Spinal cord (tissue), 10 donors: ENCODE measurements around the gene GMPR. TPM values are rescaled to one million over a fixed set of nuclear protein-coding genes. Genes with fewer than 3 reads are reported as not detected.
"Not testable (repeated sequence)": the region's sequence is repeated elsewhere in the genome, so short reads cannot be mapped to it uniquely, and the experiment has no call there.

ENCODE experiments used
- DNase-seq, 6 donors: peaks; one replicate each; pipeline versions ENCODE4 v3.0.0 to v3.0.0-alpha.2; 2013 to 2015; ENCODE audit warnings: low spot score in 6 of 6, low read depth in 4 of 6
- H3K27ac ChIP-seq: one replicate; pipeline ENCODE4 v1.5.1; 2013; ENCODE audit warnings: low read depth, low read length, control low read depth
- H3K27me3 ChIP-seq: one replicate; pipeline ENCODE4 v1.6.1; 2013; ENCODE audit warnings: low read length; ENCODE audit not compliant: control insufficient read depth, insufficient read depth
- H3K36me3 ChIP-seq: one replicate; pipeline ENCODE4 v1.6.1; 2013; ENCODE audit warnings: low read length; ENCODE audit not compliant: control insufficient read depth, insufficient read depth
- H3K4me1 ChIP-seq: one replicate; pipeline ENCODE4 v1.6.1; 2013; ENCODE audit warnings: low read length; ENCODE audit not compliant: control insufficient read depth, insufficient read depth
- H3K4me3 ChIP-seq: one replicate; pipeline ENCODE4 v1.5.1; 2013; ENCODE audit warnings: low read depth, low read length, control low read depth
- H3K9me3 ChIP-seq: one replicate; pipeline ENCODE4 v1.6.1; 2013; ENCODE audit warnings: low read length; ENCODE audit not compliant: control insufficient read depth, insufficient read depth
- WGBS: methylation state at CpG from one replicate; pipeline ENCODE4 v1.1.5; 2013; ENCODE audit warnings: missing lambda C conversion rate; ENCODE audit not compliant: insufficient coverage; 5-methylcytosine and 5-hydroxymethylcytosine counted together
- polyA plus RNA-seq, 2 donors: library from polyadenylated mRNA; unstranded; fragments of 120-200 nt; gene quantifications; one replicate each; pipeline ENCODE4 v1.2.1, GENCODE V29; 2013; ENCODE audit not compliant: insufficient read length in 2 of 2
- total RNA-seq, 2 donors: library from RNA; depleted of rRNA in 1 of 2; stranded (reverse); fragments of 120-200 nt in 1 of 2; fragments of >200 nt in 1 of 2; gene quantifications; one replicate each; pipeline versions ENCODE4 v1.2.3 to v1.2.4, GENCODE V29; 2013 to 2014
- donor health status: healthy.

Gene GMPR
- total and polyA plus RNA-seq, 4 donors: 16.7 to 39.4 (median 35.5) TPM

DNA sequence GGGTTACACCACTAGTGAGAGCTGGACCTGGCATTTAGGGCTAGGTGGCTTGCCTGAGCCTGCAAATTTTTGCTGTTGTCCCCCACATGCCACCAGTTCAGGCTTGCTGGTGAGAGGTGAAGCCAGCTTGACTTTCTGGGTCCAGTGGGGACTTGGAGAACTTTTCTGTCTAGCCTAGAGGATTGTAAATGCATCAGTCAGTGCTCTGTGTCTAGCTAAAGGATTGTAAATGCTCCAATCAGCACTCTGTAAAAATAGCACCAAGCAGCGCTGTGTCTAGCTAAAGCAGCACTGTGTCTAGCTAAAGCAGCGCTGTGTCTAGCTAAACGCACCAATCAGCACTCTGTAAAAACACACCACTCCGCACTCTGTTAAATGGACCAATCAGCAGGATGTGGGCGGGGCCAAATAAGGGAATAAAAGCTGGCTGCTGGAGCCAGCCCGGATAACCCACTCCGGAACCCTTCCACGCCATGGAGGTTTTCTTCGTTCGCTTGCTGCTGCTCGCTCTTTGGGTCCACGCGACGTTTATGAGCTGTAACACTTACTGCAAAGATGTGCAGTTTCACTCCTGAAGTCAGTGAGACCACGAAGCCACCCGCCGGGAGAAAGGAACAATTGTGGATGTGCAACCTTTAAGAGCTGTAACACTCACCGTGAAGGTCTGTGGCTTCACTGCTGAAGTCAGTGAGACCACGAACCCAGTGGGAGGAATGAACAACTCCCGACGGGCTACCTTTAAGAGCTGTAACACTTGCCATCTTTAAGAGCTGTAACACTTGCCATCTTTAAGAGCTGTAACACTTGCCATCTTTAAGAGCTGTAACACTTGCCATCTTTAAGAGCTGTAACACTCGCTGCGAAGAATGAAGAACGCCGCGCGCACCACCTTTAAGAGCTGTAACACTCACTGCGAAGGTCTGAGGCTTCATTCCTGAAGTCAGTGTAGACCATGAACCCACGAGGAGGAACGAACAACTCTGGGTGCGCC lies 27.3 kb downstream of the GMPR start:
- no peaks in the 10 kb centered on the region for H3K4me1 ChIP-seq
- H3K9me3 ChIP-seq: no peaks in the 10 kb centered on the region
- H3K27me3 ChIP-seq: no peaks in the 10 kb centered on the region
- WGBS: 98% methylated on average over 30 of the region's 31 CpGs
- no peak overlapping the region for H3K4me3 ChIP-seq
- H3K36me3 ChIP-seq: no peaks in the 10 kb centered on the region
- no peak for DNase-seq
- no peak overlapping the region for H3K27ac ChIP-seq

- no peaks in the 10 kb centered on the region for H3K9me3 ChIP-seq
- DNase-seq: no peak
- H3K4me1 ChIP-seq: no peaks in the 10 kb centered on the region
- no peaks in the 10 kb centered on the region for H3K27me3 ChIP-seq
- H3K27ac ChIP-seq: no peak overlapping the region
- H3K4me3 ChIP-seq: no peak overlapping the region
- H3K36me3 ChIP-seq: no peaks in the 10 kb centered on the region
- WGBS: 91% methylated on average over 21 of the region's 23 CpGs
Observed at GRCh38 chr6:16267428-16268263, 29.3 kb downstream of the GMPR start.

DNA sequence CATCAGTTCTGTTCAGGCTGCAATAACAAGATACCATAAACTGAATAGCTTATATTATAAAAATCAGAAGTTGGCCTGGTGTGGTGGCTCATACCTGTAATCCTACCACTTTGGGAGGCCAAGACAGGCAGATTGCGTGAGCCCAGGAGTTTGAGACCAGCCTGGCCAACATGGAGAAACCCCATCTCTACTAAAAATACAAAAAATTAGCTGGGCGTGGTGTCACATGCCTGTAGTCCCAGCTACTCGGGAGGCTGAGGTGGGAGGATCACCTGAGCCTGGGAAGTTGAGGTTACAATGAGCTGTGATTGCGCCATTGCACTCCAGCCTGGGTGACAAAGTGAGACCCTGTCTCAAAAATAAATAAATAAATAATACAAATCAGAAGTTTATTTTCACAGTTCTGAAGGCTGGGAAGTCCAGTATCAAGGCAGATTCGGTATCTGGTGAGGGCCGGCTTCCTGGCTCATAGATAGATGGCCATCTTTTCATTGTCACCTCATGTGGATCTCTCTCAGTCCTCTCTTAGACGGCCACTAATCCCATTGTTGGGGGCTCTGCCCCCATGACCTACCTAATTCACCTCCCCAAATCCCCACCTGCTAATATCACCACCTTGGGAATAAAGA lies 31.2 kb downstream of the GMPR start:
- 60% methylated on average over 3 of the region's 7 CpGs for WGBS
- not testable (repeated sequence) for H3K9me3 ChIP-seq, H3K27ac ChIP-seq, DNase-seq, H3K4me3 ChIP-seq, H3K36me3 ChIP-seq, H3K27me3 ChIP-seq, H3K4me1 ChIP-seq

DNA sequence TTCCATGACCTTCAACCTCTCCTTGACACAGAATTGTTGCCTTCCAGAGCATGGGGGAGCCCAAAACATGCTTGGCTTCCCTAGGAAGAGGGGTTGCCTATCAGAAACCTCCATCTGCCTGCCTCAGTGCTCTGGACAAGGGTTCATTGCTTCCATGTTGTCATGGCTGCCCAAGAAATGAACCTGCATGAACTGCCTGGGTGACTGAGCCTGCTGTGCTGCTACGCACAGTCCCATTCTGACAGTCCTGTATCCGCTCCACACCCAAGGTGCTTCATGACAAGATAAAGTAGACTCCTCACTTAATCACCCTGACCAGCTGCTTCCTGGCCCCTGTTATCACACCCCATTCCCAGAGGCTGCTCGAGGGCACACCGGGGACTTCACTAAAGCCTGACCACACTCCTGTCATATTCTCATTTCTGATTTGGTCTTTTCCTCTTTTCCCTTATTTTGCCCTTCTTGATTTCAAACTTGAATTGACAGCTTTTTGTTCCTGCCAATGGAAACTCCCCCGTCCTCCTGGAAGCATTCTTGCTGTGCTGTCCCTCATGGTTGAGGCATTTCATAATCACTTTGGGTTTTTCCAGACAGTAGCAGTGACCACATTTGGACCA lies 31.9 kb downstream of the GMPR start:
- DNase-seq: no peak
- H3K9me3 ChIP-seq: no peaks in the 10 kb centered on the region
- H3K27ac ChIP-seq: no peak overlapping the region
- H3K4me1 ChIP-seq: peaks cover 5% of the 10 kb centered on the region
- 91% methylated on average over 5 of the region's 5 CpGs for WGBS
- no peaks in the 10 kb centered on the region for H3K27me3 ChIP-seq
- H3K4me3 ChIP-seq: no peak overlapping the region
- no peaks in the 10 kb centered on the region for H3K36me3 ChIP-seq

DNA sequence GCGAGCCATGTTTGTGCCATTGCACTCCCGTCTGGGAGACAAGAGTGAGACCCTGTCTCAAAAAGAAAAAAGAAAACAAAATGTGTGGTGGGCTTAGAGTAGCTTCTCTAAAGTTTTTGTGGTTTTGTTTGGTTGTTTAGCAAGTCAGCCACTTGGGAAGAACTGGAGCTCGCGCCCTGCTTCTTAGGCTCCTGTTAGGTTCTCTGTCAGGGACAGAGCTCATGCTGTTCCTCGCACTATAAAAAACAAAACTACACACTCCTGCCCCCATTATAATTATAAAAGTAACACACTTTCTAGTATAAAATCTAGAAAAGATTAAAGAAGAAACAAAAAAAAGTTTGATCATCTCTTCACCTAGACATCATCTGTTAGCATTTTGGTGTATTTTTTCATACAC lies 33.0 kb downstream of the GMPR start:
- no peak overlapping the region for H3K27ac ChIP-seq
- no peaks in the 10 kb centered on the region for H3K9me3 ChIP-seq
- H3K36me3 ChIP-seq: no peaks in the 10 kb centered on the region
- H3K27me3 ChIP-seq: no peaks in the 10 kb centered on the region
- peaks cover 5% of the 10 kb centered on the region for H3K4me1 ChIP-seq
- 86% methylated on average over 2 of the region's 5 CpGs for WGBS
- no peak overlapping the region for H3K4me3 ChIP-seq
- no peak for DNase-seq

DNA sequence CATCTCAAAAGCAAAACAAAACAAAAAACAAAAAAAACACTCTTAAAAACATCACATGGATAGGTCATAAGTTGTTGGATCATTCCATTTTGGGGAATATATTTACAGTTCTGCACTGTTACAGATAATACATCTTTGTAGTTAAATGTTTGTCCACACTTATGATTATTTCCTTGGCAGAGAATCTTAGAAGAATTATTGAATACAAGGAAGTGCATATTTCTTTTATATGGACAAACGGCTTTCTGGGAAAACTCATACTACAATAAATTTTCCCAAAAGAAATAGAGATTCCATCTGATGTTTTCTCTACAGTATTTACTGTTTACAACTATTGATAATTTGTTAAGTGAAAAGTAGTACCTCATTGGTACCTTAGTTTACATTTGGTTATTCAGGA lies 33.8 kb downstream of the GMPR start:
- no peak overlapping the region for H3K4me3 ChIP-seq
- H3K9me3 ChIP-seq: no peaks in the 10 kb centered on the region
- no peaks in the 10 kb centered on the region for H3K36me3 ChIP-seq
- no peaks in the 10 kb centered on the region for H3K27me3 ChIP-seq
- WGBS: no CpG with 5 or more reads among the region's 1 CpG
- H3K4me1 ChIP-seq: peaks cover 10% of the 10 kb centered on the region
- H3K27ac ChIP-seq: no peak overlapping the region
- DNase-seq: no peak

- 8% methylated on average over 1 of the region's 1 CpG for WGBS
- DNase-seq: peak in 3 of 6 donors; percentile 47 to 89 (median 80)
Observed at GRCh38 chr6:16273256-16273655, 34.9 kb downstream of the GMPR start.

GRCh38 chr6:16274483-16274882 lies 36.1 kb downstream of the GMPR start:
- WGBS: 60% methylated on average over 1 of the region's 4 CpGs
- Histone ChIP-seq H3K36me3 (peaks cover 10% of the 10 kb centered on the region), H3K27ac (no peak overlapping the region), H3K27me3 (no peaks in the 10 kb centered on the region), H3K4me3 (no peak overlapping the region), H3K4me1 (peaks cover 16% of the 10 kb centered on the region), H3K9me3 (no peaks in the 10 kb centered on the region)
- no peak for DNase-seq

More at GRCh38 chr6:16273256-16273655, 34.9 kb downstream of the GMPR start:
- no peak overlapping the region for H3K4me3 ChIP-seq
- no peaks in the 10 kb centered on the region for H3K27me3 ChIP-seq
- H3K27ac ChIP-seq: peak overlapping the region; percentile 43
- H3K9me3 ChIP-seq: no peaks in the 10 kb centered on the region
- H3K36me3 ChIP-seq: peaks cover 4% of the 10 kb centered on the region
- H3K4me1 ChIP-seq: peaks cover 16% of the 10 kb centered on the region
